ENCODE results near the gene NCAM1.

Gene NCAM1

DNA sequence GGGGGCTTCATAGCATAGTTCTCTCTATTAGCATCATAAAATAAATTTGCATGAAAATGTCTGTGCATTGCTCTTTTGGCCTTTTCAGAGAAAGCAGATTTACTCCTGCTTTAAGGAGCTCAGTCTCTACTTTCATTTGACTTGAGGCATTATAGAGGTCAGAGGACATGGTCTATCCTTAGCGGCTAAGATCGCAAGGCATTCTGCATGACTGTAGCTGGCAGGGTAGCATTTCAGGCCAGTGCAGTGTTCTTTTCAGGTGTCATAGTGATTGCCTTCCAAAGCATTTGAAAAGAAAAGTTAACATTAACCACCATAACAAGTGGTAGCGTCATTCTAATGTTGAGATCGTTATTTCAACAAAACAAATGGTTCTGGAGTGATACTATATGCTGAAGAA, 126.5 kb downstream of the NCAM1 start:
- DNase-seq (ENCODE audit: low read depth): no peak

DNA sequence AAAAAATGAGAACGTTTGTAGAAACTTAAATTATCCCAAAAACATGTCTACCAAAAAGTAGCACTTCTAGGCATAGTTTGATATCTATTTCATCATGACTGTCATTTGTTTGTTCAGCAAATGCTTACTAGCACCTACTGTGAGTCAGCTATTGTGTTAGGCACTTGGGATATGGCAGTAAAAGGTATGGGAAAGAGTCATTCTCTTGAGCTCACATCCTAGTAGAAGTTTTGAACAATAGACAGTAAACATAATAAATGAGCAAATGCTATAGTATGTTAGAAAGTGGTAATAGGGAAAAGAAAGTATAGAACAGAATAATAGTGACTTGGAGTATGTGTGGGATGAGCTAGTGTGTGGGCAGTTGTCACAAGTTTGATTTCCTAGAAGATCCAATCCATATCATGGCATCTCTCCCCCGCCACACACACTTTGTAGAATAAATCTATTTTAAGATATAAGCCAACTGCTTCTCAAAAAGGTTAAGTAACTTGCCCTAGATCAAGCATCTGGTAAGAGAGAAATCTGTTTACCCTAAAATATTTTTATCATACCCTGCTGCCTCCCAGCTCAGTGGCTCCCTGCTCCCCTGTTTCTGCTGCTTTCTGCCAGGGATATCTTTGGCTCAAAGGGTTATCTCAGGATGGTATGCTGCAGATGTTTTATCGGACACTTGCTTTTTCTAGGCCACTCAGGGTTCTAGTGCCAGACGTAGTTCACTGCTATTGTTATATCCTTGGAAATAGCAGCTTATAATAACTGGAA, 129.7 kb downstream of the NCAM1 start:
- DNase-seq (ENCODE audit: low read depth): no peak

DNA sequence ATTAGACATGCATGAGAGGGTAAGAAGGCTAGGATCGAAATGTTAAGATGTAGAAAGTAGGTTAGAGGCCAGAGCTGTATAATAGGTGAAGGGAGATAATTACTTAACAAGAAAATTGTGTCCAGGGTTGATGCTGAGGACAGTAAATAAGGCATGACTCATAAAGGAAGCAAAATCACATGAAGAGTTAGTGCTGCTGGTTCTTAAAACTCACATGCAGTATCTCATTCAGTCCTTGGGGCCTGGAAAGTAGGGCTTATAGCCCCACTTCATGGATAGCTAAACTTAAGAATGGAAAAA, 130.2 kb downstream of the NCAM1 start:
- DNase-seq (ENCODE audit: low read depth): no peak

DNA sequence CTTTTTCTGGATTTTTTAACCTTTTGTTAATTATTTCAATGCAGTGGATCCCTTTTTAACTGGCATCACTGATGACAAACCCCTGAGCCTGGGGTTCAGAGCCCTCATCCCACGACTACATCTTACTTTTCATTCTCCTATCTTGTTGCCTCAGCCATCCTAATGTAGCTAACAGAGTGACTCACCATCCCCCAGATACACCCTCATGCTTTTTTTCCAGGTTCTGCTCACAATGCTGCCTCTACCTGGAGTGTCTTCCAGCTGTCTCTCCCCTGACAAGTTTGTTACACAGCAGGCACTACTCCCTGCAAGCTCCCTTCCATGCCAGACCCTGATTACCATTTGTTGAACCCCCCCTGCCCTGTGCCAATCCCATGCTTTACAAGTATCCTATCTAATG, 135.4 kb downstream of the NCAM1 start:
- DNase-seq (ENCODE audit: low read depth): no peak

GRCh38 chr11:113103932-113104690, 142.9 kb downstream of the NCAM1 start:
- no peak for DNase-seq (ENCODE audit: low read depth)

DNA sequence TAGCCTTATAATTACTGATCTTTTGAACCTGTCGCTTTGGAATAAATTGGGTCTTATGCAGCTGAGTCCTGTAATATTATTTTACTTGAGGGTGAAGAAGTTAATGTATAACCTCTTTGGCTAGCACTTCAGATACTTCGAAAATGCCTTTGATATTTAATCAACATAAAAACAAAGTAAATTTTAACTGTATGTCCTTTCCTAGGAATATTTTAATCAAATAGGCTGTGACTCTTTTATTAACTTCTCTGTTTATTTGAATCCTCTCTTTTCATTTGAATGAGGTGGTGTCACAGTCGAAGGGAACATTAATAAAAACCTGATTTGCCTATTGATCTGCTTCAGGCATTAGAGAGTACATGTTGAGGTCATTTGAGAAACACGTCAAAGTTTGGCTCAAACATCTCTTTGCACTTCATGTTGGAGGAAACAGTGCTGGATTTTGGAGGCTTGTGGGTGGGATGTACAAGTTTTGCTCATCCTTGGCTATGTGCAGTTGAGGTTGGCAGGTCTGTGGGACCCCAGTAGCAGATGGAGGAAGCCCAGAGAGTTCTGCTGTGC, 143.6 kb downstream of the NCAM1 start:
- DNase-seq (ENCODE audit: low read depth): no peak

- no peak for DNase-seq (ENCODE audit: low read depth)
Observed at GRCh38 chr11:113105592-113105991, 144.4 kb downstream of the NCAM1 start.

GRCh38 chr11:113106507-113106906, 145.3 kb downstream of the NCAM1 start:
- DNase-seq (ENCODE audit: low read depth): no peak

- DNase-seq (ENCODE audit: low read depth): no peak
Observed at GRCh38 chr11:113110046-113110445, 148.8 kb downstream of the NCAM1 start.

DNA sequence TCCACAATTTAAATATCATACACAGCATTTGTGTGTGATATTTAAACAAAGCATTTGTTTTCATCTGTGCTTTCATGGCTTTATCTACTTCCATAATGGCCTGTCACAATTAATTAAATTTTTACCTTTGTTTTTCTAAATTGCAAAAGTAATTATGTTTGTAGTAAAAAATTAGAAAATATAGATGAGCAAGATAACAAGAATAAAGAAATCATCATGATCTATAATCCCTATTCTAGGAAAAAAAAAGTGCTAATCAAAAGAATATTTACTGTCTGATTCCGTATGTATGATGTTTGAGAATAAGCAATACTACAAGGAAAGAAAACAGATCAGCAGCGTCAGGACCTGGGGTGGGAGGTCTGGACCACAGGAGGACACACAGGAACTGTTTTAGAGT, 149.9 kb downstream of the NCAM1 start:
- DNase-seq (ENCODE audit: low read depth): no peak

GRCh38 chr11:113112307-113112706, 151.1 kb downstream of the NCAM1 start:
- no peak for DNase-seq (ENCODE audit: low read depth)

DNA sequence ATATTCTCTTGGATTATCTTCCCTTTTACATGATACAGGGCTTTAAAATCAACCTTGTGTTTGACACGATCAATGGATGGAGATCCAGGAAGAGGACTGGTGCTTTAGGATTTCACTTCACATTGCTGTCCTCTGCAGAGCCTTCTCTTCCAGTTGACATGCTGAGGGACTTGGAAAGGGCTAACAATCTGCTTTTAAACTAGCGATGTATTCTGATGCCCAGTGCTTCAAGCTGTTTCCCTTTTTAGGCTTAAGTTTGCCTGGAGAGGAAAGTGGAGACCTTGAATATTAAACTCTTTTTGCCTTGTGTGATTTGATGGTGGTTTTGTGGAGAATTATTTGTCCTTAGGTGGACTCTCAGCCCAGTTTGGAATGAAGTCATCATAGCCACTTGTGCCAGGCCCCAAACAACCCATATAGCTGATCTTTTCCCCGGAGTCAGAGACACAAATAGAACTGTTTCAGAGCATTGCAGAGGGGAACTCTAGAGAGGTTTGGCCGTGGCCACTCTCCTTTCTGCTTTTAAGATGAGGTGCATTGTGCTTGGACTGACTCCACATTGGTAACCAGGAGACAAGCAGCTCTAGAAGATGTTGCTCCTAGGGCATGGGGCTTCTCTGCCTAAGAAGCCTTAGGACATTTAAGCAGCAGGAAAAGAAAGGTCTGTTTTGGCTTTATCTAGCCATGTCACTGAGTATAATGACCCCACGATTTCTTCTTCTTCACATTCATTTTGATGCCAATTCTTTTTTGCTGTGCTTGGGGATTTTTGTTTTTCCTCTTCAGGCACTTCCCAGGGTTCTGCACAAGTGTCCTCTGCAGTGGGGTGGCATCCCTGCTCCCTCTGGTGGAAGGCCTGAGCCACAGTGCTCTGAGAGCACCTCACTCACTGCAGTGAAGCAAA, 152.8 kb downstream of the NCAM1 start:
- peak; percentile 25 for DNase-seq (ENCODE audit: low read depth)

- DNase-seq (ENCODE audit: low read depth): no peak
Observed at GRCh38 chr11:113114705-113115027, 153.4 kb downstream of the NCAM1 start.

- DNase-seq (ENCODE audit: low read depth): no peak
Observed at GRCh38 chr11:113118104-113118503, 156.9 kb downstream of the NCAM1 start.

- DNase-seq (ENCODE audit: low read depth): no peak
Observed at GRCh38 chr11:113119074-113119473, 157.9 kb downstream of the NCAM1 start.

DNA sequence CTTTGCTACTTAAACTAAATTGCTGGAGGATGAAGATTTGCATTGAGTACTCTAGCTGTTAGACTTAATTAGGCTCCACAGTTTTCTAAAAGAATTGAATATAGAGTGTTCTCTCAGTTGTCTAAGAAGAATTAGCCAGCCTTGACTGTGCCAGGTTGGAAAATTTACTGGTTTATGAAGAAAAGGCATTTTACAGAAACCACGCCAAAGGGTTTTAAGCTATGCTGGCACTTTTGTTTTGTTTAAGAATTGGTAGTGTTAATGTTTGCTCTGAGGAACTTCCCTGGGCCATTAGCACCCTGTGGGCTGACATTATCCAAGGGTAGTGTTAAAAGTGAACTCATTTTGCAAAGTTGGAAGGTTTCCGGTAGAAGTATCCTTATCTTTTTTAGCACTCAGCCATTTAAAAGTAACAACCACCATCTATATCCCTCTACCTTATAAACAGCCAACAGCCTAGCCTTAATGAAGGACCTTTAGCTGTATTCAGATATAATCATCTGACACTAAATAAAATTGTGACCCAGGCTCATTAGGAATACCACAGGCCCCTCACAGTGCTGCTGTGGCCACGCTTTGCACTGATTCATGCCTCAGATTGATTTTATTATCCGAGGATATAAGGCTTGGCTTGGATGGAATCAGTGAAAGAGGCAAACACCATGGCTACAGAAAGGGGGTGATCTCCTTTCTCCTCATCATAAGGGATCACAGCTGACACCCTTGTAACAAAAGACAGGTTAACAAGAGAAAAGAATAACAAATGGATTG, 158.9 kb downstream of the NCAM1 start:
- DNase-seq (ENCODE audit: low read depth): no peak

DNA sequence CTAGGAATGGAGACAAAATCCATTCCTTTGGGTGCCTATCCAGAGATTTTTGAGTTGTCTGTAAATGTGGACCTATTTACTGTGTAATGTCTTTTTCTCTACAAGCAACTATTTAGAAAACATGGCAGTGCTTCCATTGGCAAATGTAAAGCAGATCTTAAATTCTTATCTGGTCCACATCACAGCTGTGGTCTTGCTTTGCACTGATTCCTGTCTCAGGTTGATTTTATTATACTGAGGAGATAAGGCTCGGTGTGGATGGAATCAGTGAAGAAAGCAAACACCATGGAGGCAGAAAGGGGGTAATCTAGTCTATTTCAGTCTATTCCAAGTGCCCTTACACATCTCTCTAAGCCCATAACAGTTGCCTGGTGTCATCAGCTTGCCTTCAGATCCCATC, 160.5 kb downstream of the NCAM1 start:
- no peak for DNase-seq (ENCODE audit: low read depth)

DNA sequence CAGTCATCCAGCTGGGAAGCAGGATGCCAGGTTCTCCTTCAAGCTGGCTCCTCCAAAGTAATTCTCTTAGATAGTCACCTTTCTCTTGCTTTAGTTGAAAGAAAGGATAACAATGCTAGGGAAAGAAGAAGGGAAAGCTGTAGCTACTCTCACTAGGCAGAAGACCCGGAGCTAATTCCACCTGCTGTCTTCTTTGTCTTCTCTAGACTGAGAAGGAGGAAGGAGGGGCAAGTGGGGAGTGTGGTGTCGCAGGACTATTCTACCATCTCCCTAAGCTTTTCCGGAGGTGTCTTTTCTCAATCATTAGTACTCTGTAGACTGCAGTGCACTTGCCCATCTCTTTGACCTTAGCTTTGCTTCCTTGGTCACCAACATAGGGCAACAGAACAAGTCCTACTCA, 162.8 kb downstream of the NCAM1 start:
- no peak for DNase-seq (ENCODE audit: low read depth)

DNA sequence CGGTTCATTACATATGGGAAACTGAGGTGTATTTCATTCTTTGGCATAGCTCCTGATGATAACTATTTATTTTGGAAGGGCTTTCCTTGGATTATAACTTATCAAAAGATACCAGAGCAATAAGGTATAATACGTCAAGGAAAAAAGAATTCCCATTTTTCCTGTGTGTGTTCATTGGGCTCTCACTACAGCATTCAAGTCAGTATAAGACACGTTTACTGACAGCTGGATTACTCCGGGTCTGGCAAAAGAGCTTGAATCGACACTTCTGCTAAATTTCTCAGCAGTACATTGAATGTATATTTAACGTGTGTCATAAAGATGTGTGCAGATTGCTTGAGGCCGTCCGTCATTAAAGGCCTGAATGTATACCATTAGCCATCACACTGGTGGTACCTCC, 163.4 kb downstream of the NCAM1 start:
- no peak for DNase-seq (ENCODE audit: low read depth)

DNA sequence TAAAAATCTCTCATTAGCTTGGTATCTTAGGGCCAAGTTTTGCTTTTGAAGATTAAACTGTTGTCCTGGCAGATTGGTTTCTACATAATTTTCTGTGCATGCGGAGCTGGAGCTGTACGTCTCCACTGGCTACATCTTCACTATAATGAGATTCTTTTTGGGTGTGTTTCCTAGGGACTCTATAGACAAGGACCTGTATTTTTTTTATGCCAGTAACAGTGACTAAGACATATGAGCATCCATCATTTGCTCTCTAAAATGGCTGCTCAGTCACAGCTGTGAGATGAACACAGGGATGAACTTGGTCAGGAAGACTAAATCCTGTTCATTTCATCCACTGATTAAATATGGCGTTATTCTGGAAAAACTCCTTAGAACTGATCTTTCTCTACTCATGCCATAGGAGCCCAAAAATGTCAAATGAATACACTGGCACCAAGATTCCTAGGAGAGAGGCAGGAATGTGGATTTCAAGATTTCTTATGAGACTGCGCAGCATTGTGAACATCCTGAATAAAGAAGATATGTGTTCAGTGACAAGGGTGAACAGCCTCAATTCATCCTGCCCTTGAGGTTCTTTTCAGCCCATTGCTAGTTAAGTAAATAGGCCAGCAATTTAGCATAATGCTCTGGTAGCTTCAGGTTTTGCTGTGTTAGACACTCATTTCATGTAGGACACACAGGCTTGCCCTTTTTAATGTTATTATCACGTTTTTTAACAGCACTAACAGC, 168.2 kb downstream of the NCAM1 start:
- no peak for DNase-seq (ENCODE audit: low read depth)
